H9 (cell line): ENCODE data around the gene SMYD5. TPM values are rescaled to one million over a fixed set of nuclear protein-coding genes. Genes with fewer than 3 reads are reported as not detected.

ENCODE experiments used
- DNase-seq: peaks from one replicate; pipeline ENCODE4 v3.0.0-alpha.2; 2017
- H2AFZ ChIP-seq: one replicate; pipeline ENCODE4 v1.6.1; 2013; ENCODE audit warnings: mild to moderate bottlenecking, low read length, control low read depth, moderate library complexity
- H2AK5ac ChIP-seq: 2 replicates; pipeline ENCODE4 v1.6.1; 2013; ENCODE audit warnings: low read length, control low read depth, mixed read lengths; ENCODE audit not compliant: insufficient read length
- H2BK120ac ChIP-seq: one replicate; pipeline ENCODE4 v1.6.1; 2013; ENCODE audit warnings: low read depth, mild to moderate bottlenecking, low read length, control low read depth, inconsistent platforms; ENCODE audit not compliant: poor library complexity, severe bottlenecking
- H2BK12ac ChIP-seq: 2 replicates; pipeline ENCODE4 v1.6.1; 2013; ENCODE audit warnings: low read length, control low read depth, mixed read lengths, low read depth; ENCODE audit not compliant: insufficient read length
- H2BK15ac ChIP-seq: 2 replicates; pipeline ENCODE4 v1.6.1; 2013; ENCODE audit warnings: low read depth, low read length, control low read depth
- H2BK20ac ChIP-seq: one replicate; pipeline ENCODE4 v1.6.1; 2013; ENCODE audit warnings: low read depth, mild to moderate bottlenecking, low read length, control low read depth, inconsistent platforms; ENCODE audit not compliant: poor library complexity, severe bottlenecking
- H2BK5ac ChIP-seq: 2 replicates; pipeline ENCODE4 v1.6.1; 2013; ENCODE audit warnings: low read length, control low read depth, mixed read lengths; ENCODE audit not compliant: insufficient read length
- H3K14ac ChIP-seq: 2 replicates; pipeline ENCODE4 v1.6.1; 2013; ENCODE audit warnings: low read length, control low read depth; ENCODE audit not compliant: insufficient read depth
- H3K18ac ChIP-seq: 2 replicates; pipeline ENCODE4 v1.6.1; 2013; ENCODE audit warnings: low read depth, mild to moderate bottlenecking, mixed read lengths, low read length, control low read depth; ENCODE audit not compliant: insufficient read length
- H3K23ac ChIP-seq: 2 replicates; pipeline ENCODE4 v1.6.1; 2013; ENCODE audit warnings: low read length, control low read depth, mixed read lengths, low read depth; ENCODE audit not compliant: insufficient read length
- H3K23me2 ChIP-seq: 2 replicates; pipeline ENCODE4 v1.6.1; 2013; ENCODE audit warnings: low read depth, mild to moderate bottlenecking, mixed read lengths, low read length, control low read depth; ENCODE audit not compliant: insufficient read length, poor library complexity, severe bottlenecking
- H3K27ac ChIP-seq: 2 replicates; pipeline ENCODE4 v1.5.1; 2013; ENCODE audit warnings: low read length, control low read depth, mixed read lengths, low read depth; ENCODE audit not compliant: insufficient read length
- H3K27me3 ChIP-seq: 2 replicates; pipeline ENCODE4 v1.6.1; 2013; ENCODE audit warnings: low read length, control low read depth, inconsistent platforms; ENCODE audit not compliant: insufficient read depth
- H3K4ac ChIP-seq: 2 replicates; pipeline ENCODE4 v1.6.1; 2013; ENCODE audit warnings: low read depth, mild to moderate bottlenecking, control low read depth, inconsistent platforms, low read length, moderate library complexity
- H3K4me1 ChIP-seq: 2 replicates; pipeline ENCODE4 v1.6.1; 2013; ENCODE audit warnings: low read length, control low read depth, inconsistent platforms; ENCODE audit not compliant: insufficient read depth
- H3K4me2 ChIP-seq: 2 replicates; pipeline ENCODE4 v1.6.1; 2013; ENCODE audit warnings: low read length, control low read depth, mixed read lengths; ENCODE audit not compliant: insufficient read length, insufficient read depth
- H3K56ac ChIP-seq: 2 replicates; pipeline ENCODE4 v1.6.1; 2013; ENCODE audit warnings: low read depth, mild to moderate bottlenecking, mixed read lengths, low read length, control low read depth; ENCODE audit not compliant: insufficient read length
- H3K79me1 ChIP-seq: 2 replicates; pipeline ENCODE4 v1.6.1; 2013; ENCODE audit warnings: low read depth, mild to moderate bottlenecking, moderate library complexity, low read length, control low read depth, inconsistent platforms; ENCODE audit not compliant: insufficient read depth, poor library complexity, severe bottlenecking
- H3K79me2 ChIP-seq: 2 replicates; pipeline ENCODE4 v1.6.1; 2013; ENCODE audit warnings: low read length, control low read depth, inconsistent platforms; ENCODE audit not compliant: insufficient read depth
- H3K9ac ChIP-seq: 2 replicates; pipeline ENCODE4 v1.6.1; 2013; ENCODE audit warnings: low read length, control low read depth, mixed read lengths; ENCODE audit not compliant: insufficient read length; ENCODE audit errors: extremely low read depth
- H3K9me3 ChIP-seq: one replicate; pipeline ENCODE4 v1.6.1; 2013; ENCODE audit warnings: low read depth, low read length, inconsistent platforms; ENCODE audit not compliant: control insufficient read depth
- H3T11ph ChIP-seq: one replicate; pipeline ENCODE4 v1.6.1; 2013; ENCODE audit warnings: mild to moderate bottlenecking, low read length, control low read depth, inconsistent platforms
- H4K20me1 ChIP-seq: one replicate; pipeline ENCODE4 v1.6.1; 2013; ENCODE audit not compliant: control insufficient read depth, insufficient read length, insufficient read depth
- H4K5ac ChIP-seq: 2 replicates; pipeline ENCODE4 v1.6.1; 2013; ENCODE audit warnings: low read depth, mild to moderate bottlenecking, mixed read lengths, low read length, control low read depth; ENCODE audit not compliant: insufficient read length
- H4K8ac ChIP-seq: replicated peaks from 2 replicates; pipeline ENCODE4 v1.6.1; 2013; ENCODE audit warnings: low read length, control low read depth, mixed read lengths, low read depth; ENCODE audit not compliant: insufficient read length
- H4K91ac ChIP-seq: 2 replicates; pipeline ENCODE4 v1.6.1; 2013; ENCODE audit warnings: low read depth, mild to moderate bottlenecking, moderate library complexity, mixed read lengths, low read length, control low read depth; ENCODE audit not compliant: insufficient read length
- H3K27ac Mint-ChIP-seq, 3 experiments: 2 replicates in 2 of 3; 3 replicates in 1 of 3; pipeline ENCODE4 v1.8.0; 2020 to 2021; ENCODE audit warnings: mixed read lengths in 3 of 3, mild to moderate bottlenecking in 1 of 3, moderate library complexity in 1 of 3
- H3K27me3 Mint-ChIP-seq: 2 replicates; pipeline ENCODE4 v1.8.0; 2021; ENCODE audit warnings: low read depth, mild to moderate bottlenecking, moderate library complexity, mixed read lengths
- H3K36me3 Mint-ChIP-seq, 3 experiments: 2 replicates in 2 of 3; 3 replicates in 1 of 3; pipeline ENCODE4 v1.8.0; 2020 to 2021; ENCODE audit warnings: low read depth in 3 of 3, mixed read lengths in 3 of 3; ENCODE audit not compliant: insufficient read depth in 1 of 3
- H3K4me1 Mint-ChIP-seq, 2 experiments: 2 replicates each; pipeline ENCODE4 v1.8.0; 2020; ENCODE audit warnings: mixed read lengths in 2 of 2
- H3K4me3 Mint-ChIP-seq, 2 experiments: 2 replicates in 1 of 2; 3 replicates in 1 of 2; pipeline ENCODE4 v1.8.0; 2020 to 2021; ENCODE audit warnings: mild to moderate bottlenecking in 2 of 2, mixed read lengths in 2 of 2, moderate library complexity in 1 of 2
- H3K9me3 Mint-ChIP-seq, 2 experiments: 2 replicates in 1 of 2; 3 replicates in 1 of 2; pipeline ENCODE4 v1.8.0; 2020; ENCODE audit warnings: mild to moderate bottlenecking in 2 of 2, mixed read lengths in 2 of 2, moderate library complexity in 1 of 2
- WGBS: extraction: QIAGEN DNeasy Blood & Tissue Kit; methylation state at CpG from one replicate; pipeline ENCODE4 v1.1.7; 2013; ENCODE audit warnings: missing lambda C conversion rate, low lambda C conversion rate, mixed read lengths; ENCODE audit not compliant: insufficient read length; ENCODE audit errors: extremely low coverage; 5-methylcytosine and 5-hydroxymethylcytosine counted together
- total RNA-seq: library from RNA; stranded (reverse); gene quantifications from 2 replicates; pipeline ENCODE4 v1.2.1, GENCODE V29; 2021
- TF ChIP-seq, protein P1 (sequence below): fragments of 200-600 bp; sonication (generic); conservative IDR thresholded peaks from 3 replicates; pipeline ENCODE4 v1.8.0; 2021; ENCODE audit warnings: antibody characterized with exemption, mild to moderate bottlenecking

The SMYD5 gene
- total RNA-seq, 1 experiment from 2014 or later: 45.2 TPM

DNA sequence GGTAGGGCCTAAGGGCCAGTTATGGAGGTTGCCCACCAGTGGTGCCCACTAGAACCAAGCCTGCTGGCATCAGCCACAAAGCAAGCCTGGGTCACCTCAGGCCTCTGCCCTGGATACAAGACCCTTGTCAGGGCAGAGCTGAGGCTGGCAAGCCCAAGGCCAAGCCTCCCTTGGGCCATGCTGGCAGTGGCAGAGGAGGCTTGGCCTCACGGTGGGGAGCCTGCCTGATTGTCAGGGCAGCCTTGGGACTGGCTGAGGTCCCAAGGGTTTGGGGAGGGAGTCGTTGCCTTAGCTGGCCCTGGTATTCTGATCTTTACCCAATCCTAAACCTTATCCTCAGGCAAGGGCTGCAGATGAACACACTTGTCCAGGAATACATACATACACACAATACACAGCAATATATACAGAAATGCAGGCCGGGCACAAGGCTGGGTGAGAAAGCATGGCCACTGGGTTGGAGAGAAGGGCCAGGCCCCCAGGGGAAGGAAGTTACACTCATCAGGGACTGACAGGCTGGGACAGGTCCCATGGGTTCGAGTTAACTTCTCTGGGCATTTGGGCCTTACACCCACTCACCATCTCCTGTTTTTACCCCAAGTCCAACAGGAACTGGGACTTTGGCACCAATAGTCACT is 41.1 kb downstream of the SMYD5 start:
- Histone ChIP-seq H4K20me1 (no peaks in the 10 kb centered on the region), H3T11ph (no peak overlapping the region), H3K27ac (no peak overlapping the region), H4K8ac (no peak overlapping the region), H3K4me2 (no peak overlapping the region), H3K27me3 (no peaks in the 10 kb centered on the region), H2AFZ (no peak overlapping the region), H3K79me2 (no peaks in the 10 kb centered on the region), H2AK5ac (no peak overlapping the region), H2BK20ac (no peak overlapping the region), H2BK120ac (no peak overlapping the region), H3K56ac (no peak overlapping the region), H3K14ac (no peak overlapping the region), H3K9me3 (no peaks in the 10 kb centered on the region), H3K23me2 (no peaks in the 10 kb centered on the region), H3K23ac (no peak overlapping the region), H3K4me1 (no peaks in the 10 kb centered on the region), H4K5ac (no peak overlapping the region), H2BK15ac (no peak overlapping the region), H3K9ac (no peak overlapping the region), H3K4ac (no peak overlapping the region), H2BK5ac (no peak overlapping the region), H3K79me1 (no peaks in the 10 kb centered on the region), H4K91ac (no peak overlapping the region), H2BK12ac (no peak overlapping the region), H3K18ac (no peak overlapping the region)
- H3K4me3 Mint-ChIP-seq: no peak overlapping the region
- H3K36me3 Mint-ChIP-seq: peaks cover 34 to 60% (median 42%) of the 10 kb centered on the region in 3 experiments
- no CpG with 5 or more reads among the region's 4 CpGs for WGBS
- no peak for DNase-seq
- H3K27me3 Mint-ChIP-seq: no peaks in the 10 kb centered on the region
- TF ChIP-seq, protein P1, sequence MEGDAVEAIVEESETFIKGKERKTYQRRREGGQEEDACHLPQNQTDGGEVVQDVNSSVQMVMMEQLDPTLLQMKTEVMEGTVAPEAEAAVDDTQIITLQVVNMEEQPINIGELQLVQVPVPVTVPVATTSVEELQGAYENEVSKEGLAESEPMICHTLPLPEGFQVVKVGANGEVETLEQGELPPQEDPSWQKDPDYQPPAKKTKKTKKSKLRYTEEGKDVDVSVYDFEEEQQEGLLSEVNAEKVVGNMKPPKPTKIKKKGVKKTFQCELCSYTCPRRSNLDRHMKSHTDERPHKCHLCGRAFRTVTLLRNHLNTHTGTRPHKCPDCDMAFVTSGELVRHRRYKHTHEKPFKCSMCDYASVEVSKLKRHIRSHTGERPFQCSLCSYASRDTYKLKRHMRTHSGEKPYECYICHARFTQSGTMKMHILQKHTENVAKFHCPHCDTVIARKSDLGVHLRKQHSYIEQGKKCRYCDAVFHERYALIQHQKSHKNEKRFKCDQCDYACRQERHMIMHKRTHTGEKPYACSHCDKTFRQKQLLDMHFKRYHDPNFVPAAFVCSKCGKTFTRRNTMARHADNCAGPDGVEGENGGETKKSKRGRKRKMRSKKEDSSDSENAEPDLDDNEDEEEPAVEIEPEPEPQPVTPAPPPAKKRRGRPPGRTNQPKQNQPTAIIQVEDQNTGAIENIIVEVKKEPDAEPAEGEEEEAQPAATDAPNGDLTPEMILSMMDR: no peak
- peaks cover 10 to 16% of the 10 kb centered on the region in 2 experiments for H3K4me1 Mint-ChIP-seq
- peak overlapping the region in 2 of 3 experiments; percentile 28 to 40; a peak in 1 of 7 replicates for H3K27ac Mint-ChIP-seq
- no peaks in the 10 kb centered on the region; a peak in 1 of 5 replicates for H3K9me3 Mint-ChIP-seq
